ENCODE data around the gene GCAT.

Gene GCAT

DNA sequence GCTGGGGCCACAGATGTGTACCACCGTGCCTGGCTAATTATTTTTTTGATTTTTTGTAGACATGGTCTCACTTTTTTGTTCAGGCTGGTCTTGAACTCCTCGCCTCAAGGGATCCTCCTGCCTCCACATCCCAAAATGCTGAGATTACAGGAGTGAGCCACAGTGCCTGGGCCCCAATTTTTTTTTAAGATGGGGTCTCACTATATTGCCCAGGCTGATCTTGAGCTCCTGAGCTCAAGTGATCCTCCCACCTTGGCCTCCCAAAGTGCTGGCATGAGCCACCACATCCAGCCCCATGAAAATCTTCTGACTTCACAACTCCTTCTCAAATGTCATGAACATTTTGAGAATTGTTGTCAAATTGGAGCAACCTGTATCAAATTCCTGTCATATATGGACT is 38.7 kb downstream of the GCAT start:
- no peak for DNase-seq

DNA sequence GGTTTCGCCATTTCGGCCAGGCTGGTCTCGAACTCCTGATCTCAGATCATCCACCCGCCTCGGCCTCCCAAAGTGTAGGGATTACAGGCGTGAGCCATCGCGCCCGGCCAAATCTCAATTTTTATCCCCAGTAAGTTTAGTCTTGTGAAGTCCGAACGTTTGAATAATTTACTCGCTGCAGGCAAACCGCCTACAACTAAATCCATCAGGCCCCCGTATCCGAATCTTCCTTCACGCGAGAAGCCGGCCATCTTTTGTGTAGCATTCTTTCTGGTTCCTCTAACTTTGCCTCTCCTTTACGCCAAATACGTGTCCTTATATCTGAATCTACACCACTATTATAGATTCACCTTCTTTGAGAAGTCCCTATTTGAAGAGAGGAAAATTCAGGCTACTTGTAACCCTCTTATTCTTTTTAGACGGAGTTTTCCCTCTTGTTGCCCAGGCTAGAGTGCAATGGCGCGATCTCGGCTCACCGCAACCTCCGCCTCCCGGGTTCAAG is 40.9 kb downstream of the GCAT start:
- DNase-seq: no peak

DNA sequence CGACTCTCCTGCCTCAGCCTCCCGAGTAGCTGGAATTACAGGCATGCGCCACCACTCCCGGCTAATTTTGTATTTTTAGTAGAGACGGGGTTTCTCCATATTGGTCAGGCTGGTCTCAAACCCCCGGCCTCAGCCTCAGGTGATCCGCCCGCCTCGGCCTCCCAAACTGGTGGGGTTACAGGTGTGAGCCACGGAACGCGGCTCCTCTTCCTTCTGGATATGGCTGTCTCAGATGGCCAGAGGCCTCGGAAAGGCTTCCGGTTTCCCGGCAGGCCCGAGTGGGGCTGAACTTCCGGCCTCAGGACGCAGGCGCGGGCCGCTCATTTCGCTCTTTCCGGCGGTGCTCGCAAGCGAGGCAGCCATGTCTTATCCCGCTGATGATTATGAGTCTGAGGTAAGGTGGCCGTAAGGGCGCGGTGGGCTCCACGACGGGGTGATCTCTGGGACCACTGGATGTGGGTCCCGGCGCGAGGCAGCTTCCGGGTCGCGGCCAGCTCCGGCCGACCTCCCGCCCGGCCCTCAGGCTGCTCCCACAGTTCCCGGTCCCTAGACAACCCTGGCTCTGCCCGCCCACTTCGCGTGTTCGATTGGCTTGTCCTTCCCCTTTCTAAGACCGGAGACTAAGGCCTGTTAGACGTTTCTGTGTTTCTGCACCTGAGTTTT is 41.5 kb downstream of the GCAT start, which contains the start of gene EIF3L:
Gene EIF3L (plus strand): TSS at position 331 of the 663 bp plus-strand sequence. CDS start 31 bp downstream, at position 362.
- DNase-seq: peak; percentile 84

DNA sequence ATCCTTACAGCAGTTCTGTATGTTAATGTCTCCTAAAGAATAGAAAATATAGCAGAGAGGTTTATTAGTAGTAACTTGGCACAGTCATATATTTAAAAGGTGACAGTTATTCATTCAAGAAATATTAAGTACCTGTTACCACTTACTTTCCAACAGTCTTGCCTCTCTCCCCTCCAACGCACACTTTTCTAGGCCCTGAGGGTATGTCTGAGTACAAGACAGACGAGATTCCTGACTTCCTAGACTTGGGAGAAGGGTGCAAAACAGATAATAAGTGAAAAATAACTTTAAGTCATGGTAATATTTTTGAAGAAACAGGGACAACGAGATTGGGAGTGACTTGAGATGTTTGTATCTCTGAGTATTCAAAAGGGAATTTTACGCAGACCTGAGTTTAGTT is 43.1 kb downstream of the GCAT start:
- DNase-seq: no peak

DNA sequence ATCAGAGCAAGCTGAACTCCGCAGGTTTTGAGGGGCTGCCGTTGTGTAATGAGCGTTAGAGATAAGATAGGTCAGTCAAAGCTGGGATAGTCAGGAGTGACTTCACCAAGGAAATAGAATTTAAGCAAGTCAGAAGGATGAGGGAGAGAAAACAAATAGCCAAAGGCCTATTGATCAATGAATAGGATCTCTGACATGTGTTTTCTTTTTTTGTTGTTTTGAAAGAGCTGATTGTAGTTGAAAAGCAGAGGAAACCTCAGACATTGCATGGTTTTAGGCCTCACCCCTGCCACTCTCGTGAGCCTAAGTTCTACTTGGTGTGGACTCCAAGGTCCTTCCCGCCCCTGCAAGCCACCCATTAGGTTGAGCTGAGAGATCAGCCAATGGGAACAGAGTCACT is 44.7 kb downstream of the GCAT start:
- DNase-seq: no peak

DNA sequence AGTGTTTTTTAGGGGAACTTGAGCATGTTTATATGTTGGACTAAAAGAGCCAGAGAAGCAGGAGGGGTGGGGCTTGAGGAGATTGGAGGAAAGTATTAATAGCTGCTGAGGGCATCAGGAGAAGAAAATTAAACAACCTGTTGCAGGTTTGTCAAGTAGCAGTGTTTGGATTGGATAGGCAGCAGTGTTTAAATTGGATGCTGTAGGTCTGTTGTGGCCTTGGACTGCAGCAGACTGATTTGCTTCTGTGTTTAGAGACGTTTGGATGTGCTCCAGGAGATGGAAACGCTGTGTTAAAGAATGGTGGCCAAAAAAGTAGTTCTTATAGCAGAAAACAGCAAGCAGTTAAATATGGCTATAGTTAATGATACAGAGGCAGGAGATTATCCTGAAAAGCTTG is 47.2 kb downstream of the GCAT start:
- no peak for DNase-seq

DNA sequence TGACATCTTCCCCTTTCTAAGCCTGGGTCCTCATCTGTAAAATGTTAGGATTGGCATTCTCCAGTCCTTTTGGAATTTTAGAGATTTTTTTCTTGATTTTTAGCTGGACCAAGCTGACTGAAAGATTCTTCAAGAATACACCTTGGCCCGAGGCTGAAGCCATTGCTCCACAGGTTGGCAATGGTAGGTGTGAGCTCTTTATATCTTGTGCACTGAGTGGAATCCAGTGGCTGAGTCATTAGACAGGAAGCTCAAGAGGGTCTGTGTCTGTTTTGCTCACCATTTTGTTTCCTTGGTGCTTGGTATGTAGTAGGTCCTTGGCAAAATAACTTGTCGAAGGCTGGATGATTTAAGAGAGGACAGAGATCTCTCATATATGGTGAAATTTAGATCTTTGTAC is 47.7 kb downstream of the GCAT start:
- no peak for DNase-seq

DNA sequence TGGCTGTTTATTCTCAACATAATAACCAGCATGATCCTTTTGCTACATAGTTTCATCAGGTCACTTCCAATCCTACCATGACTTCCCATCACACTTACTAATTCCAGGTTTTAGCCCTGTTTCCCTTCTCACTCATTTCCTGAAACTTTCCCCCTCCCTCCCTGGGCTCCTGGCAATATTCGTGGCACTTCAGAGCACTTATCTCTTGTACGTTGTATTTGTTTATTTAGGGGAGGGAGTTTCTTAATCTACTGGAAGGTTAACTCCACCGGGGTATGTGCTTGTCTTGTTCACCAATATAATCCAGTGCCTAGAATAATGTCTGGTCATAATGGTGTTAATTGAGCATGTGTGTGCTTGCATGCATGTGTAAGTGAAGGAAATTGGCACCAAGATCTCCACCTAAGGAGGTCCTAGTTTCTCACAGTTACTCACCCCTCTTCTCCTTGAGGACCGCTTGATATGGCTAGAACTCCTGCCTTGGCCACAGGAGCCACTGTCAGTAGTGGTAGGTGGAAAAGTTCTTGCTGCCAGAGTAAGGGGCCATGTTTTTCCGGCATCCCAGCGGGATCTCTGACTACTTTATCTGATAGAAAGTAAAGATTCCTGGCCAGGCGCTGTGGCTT is 53.2 kb downstream of the GCAT start:
- no peak for DNase-seq

DNA sequence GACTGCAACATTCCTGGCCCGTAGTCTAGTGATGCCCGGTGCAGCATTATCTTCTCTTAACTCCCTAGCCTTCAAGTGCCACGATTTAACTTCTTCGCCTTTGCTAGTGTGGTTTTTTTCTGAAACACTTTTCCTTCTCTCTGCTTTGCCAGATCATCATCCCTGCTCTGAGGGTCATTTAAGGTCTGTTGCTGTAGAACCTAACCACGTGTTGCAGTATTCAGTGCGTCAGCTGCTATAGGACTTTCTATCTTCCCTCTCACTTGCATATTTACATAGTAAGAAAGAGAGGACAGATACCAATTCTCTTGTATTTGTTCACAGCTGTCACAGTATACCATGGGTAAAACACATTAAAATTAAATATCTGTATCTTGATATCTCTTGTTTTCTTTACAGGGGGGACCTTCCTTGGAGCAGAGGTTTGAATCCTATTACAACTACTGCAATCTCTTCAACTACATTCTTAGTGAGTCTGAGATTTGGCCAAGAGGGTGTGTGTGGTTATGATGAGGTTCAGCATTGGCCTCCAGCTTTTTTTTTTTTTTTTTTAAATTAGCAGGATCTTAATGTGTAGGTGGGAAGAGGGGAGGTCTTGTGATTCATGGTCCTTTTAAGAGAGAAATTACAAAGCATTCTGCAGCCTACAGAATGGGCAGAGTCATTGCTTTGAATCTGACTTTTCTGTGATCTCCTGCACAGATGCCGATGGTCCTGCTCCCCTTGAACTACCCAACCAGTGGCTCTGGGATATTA is 55.0 kb downstream of the GCAT start:
- DNase-seq: peak; percentile 6

DNA sequence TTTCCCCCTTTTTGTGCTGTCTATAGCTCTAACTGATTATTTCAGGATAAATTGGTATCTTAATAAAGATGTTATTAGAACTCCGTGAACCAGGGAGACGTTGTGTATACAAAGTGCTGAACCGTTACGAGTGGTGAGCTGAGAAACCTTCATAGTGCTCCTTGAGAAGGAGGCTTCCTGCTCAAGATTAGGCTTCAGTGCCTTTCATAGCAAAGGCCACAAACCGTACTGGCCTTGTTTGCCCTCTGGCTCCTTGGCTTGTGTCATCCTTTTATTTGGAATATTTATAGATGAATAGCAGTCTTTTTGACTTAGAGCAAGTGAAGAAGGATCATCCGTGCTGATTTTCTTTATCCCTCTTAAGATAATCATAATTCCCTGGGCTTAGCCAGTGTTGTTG is 57.8 kb downstream of the GCAT start:
- no peak for DNase-seq

Measured in MV-4-11 (cell line).